ENCODE measurements around the gene IQCH.

- TF ChIP-seq POLR2A (IDR thresholded peaks at IDR 0.05) (no peak), CTCF (IDR thresholded peaks at IDR 0.05) (no peak)
Observed at GRCh38 chr15:67253549-67254237, 893 bp upstream of the IQCH start.
